Neural cell (in vitro differentiated cells): ENCODE data around the gene ADARB1. TPM values are rescaled to one million over a fixed set of nuclear protein-coding genes. Genes with fewer than 3 reads are reported as not detected.

Source experiments
- H2AFZ ChIP-seq: fragments of 200-600, 300-800 bp; sonication (generic), shearing (Covaris generic); 2 replicates; pipeline ENCODE4 v1.6.0; 2014; ENCODE audit warnings: low read depth, mild to moderate bottlenecking, antibody characterized with exemption, low read length, moderate library complexity
- H3F3A ChIP-seq: fragments of 200-600 bp; shearing (Covaris generic); 2 replicates; pipeline ENCODE4 v1.6.1; 2016; ENCODE audit warnings: mild to moderate bottlenecking, moderate library complexity, mixed read lengths, antibody characterized with exemption, low read length; ENCODE audit not compliant: insufficient read depth, poor library complexity, severe bottlenecking
- H3K27ac ChIP-seq: fragments of 200-600, 300-800 bp; sonication (generic), shearing (Covaris generic); 2 replicates; pipeline ENCODE4 v1.5.1; 2014; ENCODE audit warnings: mild to moderate bottlenecking, low read length, moderate library complexity
- H3K27me3 ChIP-seq: fragments of 300-800, 200-600 bp; sonication (generic), shearing (Covaris generic); 2 replicates; pipeline ENCODE4 v1.6.0; 2014; ENCODE audit warnings: mild to moderate bottlenecking, low read depth, low read length, moderate library complexity; ENCODE audit not compliant: insufficient read depth
- H3K36me3 ChIP-seq: fragments of 300-800, 200-600 bp; sonication (generic), shearing (Covaris generic); 2 replicates; pipeline ENCODE4 v1.5.1; 2014; ENCODE audit warnings: mild to moderate bottlenecking, antibody characterized with exemption, low read length, moderate library complexity; ENCODE audit not compliant: insufficient read depth
- H3K4me2 ChIP-seq: fragments of 300-800, 200-600 bp; sonication (generic), shearing (Covaris generic); 2 replicates; pipeline ENCODE4 v1.6.0; 2014; ENCODE audit warnings: mild to moderate bottlenecking, low read length
- H3K4me3 ChIP-seq: fragments of 300-800, 200-600 bp; sonication (generic), shearing (Covaris generic); 2 replicates; pipeline ENCODE4 v1.5.1; 2014; ENCODE audit warnings: mild to moderate bottlenecking, low read length, moderate library complexity
- H3K79me2 ChIP-seq: fragments of 200-600 bp; shearing (Covaris generic); replicated peaks from 2 replicates; pipeline ENCODE4 v1.6.0; 2014; ENCODE audit warnings: mild to moderate bottlenecking, low read length, moderate library complexity; ENCODE audit not compliant: insufficient read depth
- H3K9ac ChIP-seq: fragments of 300-800, 200-600 bp; sonication (generic), shearing (Covaris generic); 2 replicates; pipeline ENCODE4 v1.6.1; 2016; ENCODE audit warnings: mild to moderate bottlenecking, low read length, mixed read lengths
- H3K9me2 ChIP-seq: fragments of 200-600 bp; shearing (Covaris generic); 2 replicates; pipeline ENCODE4 v1.6.1; 2016; ENCODE audit warnings: mild to moderate bottlenecking, low read length, mixed read lengths; ENCODE audit not compliant: insufficient read depth
- H3K9me3 ChIP-seq: fragments of 200-600, 300-800 bp; sonication (generic), shearing (Covaris generic); 2 replicates; pipeline ENCODE4 v1.6.1; 2016; ENCODE audit warnings: mild to moderate bottlenecking, mixed run types, low read length, moderate library complexity, mixed read lengths
- H4K20me1 ChIP-seq: fragments of 200-600 bp; shearing (Covaris generic); 2 replicates; pipeline ENCODE4 v1.6.1; 2016; ENCODE audit warnings: mild to moderate bottlenecking, mixed run types; ENCODE audit not compliant: insufficient read depth
- EP300 ChIP-seq: fragments of 450-650 bp; conservative IDR thresholded peaks from 2 replicates; pipeline ENCODE4 v1.6.1; 2014; ENCODE audit warnings: antibody characterized with exemption, mild to moderate bottlenecking, moderate library complexity; ENCODE audit not compliant: poor library complexity, severe bottlenecking
- EZH2 ChIP-seq: fragments of 200-600, 300-800 bp; shearing (Covaris generic), sonication (generic); IDR thresholded peaks from 2 replicates; pipeline ENCODE4 v1.6.1; 2014; ENCODE audit warnings: antibody characterized with exemption, low read length, borderline replicate concordance, mild to moderate bottlenecking; ENCODE audit not compliant: insufficient read depth, poor library complexity, severe bottlenecking
- MXI1 ChIP-seq: fragments of 450-650 bp; conservative IDR thresholded peaks from 2 replicates; pipeline ENCODE4 v1.6.1; 2014; ENCODE audit warnings: antibody characterized with exemption, mild to moderate bottlenecking; ENCODE audit not compliant: poor library complexity, severe bottlenecking
- POLR2AphosphoS5 ChIP-seq: IDR thresholded peaks from 2 replicates; pipeline ENCODE4 v1.6.1; 2012
- RAD21 ChIP-seq: fragments of 450-650 bp; conservative IDR thresholded peaks from 2 replicates; pipeline ENCODE4 v1.6.1; 2014; ENCODE audit warnings: antibody characterized with exemption, mild to moderate bottlenecking, moderate library complexity
- SMC3 ChIP-seq: fragments of 450-650 bp; conservative IDR thresholded peaks from 2 replicates; pipeline ENCODE4 v1.6.1; 2014; ENCODE audit warnings: antibody characterized with exemption, mild to moderate bottlenecking, moderate library complexity; ENCODE audit not compliant: poor library complexity
- TAF1 ChIP-seq: IDR thresholded peaks from 2 replicates; pipeline ENCODE4 v1.6.1; 2012; ENCODE audit warnings: low read depth
- polyA plus RNA-seq: library from polyadenylated mRNA; depleted of rRNA; stranded (reverse); fragments of >200 nt; gene quantifications from 2 replicates; pipeline ENCODE4 v1.2.3, GENCODE V29; 2014
- TF ChIP-seq, protein P1 (sequence below): fragments of 450-650 bp; IDR thresholded peaks from 2 replicates; pipeline ENCODE4 v1.5.1; 2014; ENCODE audit warnings: antibody characterized with exemption, mild to moderate bottlenecking, moderate library complexity; ENCODE audit not compliant: poor library complexity, severe bottlenecking
- TF ChIP-seq, protein P2 (sequence below): IDR thresholded peaks from 2 replicates; pipeline ENCODE4 v1.6.1; 2012; ENCODE audit warnings: borderline replicate concordance

Gene ADARB1
- polyA plus RNA-seq, 1 donor from 2014 or later: 8.9 TPM

- Histone ChIP-seq H3K36me3 (no peaks in the 10 kb centered on the region), H4K20me1 (no peaks in the 10 kb centered on the region), H3F3A (no peaks in the 10 kb centered on the region), H3K27ac (no peak overlapping the region), H3K9ac (no peak overlapping the region), H3K4me3 (no peak overlapping the region), H2AFZ (no peak overlapping the region), H3K9me2 (no peaks in the 10 kb centered on the region), H3K79me2 (no peaks in the 10 kb centered on the region), H3K4me2 (no peak overlapping the region), H3K9me3 (no peaks in the 10 kb centered on the region), H3K27me3 (no peaks in the 10 kb centered on the region)
- TF ChIP-seq MXI1 (no peak), TAF1 (no peak), RAD21 (no peak), SMC3 (no peak), POLR2AphosphoS5 (no peak), EZH2 (no peak), EP300 (no peak)
- TF ChIP-seq, protein P1, sequence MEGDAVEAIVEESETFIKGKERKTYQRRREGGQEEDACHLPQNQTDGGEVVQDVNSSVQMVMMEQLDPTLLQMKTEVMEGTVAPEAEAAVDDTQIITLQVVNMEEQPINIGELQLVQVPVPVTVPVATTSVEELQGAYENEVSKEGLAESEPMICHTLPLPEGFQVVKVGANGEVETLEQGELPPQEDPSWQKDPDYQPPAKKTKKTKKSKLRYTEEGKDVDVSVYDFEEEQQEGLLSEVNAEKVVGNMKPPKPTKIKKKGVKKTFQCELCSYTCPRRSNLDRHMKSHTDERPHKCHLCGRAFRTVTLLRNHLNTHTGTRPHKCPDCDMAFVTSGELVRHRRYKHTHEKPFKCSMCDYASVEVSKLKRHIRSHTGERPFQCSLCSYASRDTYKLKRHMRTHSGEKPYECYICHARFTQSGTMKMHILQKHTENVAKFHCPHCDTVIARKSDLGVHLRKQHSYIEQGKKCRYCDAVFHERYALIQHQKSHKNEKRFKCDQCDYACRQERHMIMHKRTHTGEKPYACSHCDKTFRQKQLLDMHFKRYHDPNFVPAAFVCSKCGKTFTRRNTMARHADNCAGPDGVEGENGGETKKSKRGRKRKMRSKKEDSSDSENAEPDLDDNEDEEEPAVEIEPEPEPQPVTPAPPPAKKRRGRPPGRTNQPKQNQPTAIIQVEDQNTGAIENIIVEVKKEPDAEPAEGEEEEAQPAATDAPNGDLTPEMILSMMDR: no peak
- TF ChIP-seq, protein P2, sequence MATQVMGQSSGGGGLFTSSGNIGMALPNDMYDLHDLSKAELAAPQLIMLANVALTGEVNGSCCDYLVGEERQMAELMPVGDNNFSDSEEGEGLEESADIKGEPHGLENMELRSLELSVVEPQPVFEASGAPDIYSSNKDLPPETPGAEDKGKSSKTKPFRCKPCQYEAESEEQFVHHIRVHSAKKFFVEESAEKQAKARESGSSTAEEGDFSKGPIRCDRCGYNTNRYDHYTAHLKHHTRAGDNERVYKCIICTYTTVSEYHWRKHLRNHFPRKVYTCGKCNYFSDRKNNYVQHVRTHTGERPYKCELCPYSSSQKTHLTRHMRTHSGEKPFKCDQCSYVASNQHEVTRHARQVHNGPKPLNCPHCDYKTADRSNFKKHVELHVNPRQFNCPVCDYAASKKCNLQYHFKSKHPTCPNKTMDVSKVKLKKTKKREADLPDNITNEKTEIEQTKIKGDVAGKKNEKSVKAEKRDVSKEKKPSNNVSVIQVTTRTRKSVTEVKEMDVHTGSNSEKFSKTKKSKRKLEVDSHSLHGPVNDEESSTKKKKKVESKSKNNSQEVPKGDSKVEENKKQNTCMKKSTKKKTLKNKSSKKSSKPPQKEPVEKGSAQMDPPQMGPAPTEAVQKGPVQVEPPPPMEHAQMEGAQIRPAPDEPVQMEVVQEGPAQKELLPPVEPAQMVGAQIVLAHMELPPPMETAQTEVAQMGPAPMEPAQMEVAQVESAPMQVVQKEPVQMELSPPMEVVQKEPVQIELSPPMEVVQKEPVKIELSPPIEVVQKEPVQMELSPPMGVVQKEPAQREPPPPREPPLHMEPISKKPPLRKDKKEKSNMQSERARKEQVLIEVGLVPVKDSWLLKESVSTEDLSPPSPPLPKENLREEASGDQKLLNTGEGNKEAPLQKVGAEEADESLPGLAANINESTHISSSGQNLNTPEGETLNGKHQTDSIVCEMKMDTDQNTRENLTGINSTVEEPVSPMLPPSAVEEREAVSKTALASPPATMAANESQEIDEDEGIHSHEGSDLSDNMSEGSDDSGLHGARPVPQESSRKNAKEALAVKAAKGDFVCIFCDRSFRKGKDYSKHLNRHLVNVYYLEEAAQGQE: no peak
Observed at GRCh38 chr21:45250272-45250671, 175.9 kb downstream of the ADARB1 start.

DNA sequence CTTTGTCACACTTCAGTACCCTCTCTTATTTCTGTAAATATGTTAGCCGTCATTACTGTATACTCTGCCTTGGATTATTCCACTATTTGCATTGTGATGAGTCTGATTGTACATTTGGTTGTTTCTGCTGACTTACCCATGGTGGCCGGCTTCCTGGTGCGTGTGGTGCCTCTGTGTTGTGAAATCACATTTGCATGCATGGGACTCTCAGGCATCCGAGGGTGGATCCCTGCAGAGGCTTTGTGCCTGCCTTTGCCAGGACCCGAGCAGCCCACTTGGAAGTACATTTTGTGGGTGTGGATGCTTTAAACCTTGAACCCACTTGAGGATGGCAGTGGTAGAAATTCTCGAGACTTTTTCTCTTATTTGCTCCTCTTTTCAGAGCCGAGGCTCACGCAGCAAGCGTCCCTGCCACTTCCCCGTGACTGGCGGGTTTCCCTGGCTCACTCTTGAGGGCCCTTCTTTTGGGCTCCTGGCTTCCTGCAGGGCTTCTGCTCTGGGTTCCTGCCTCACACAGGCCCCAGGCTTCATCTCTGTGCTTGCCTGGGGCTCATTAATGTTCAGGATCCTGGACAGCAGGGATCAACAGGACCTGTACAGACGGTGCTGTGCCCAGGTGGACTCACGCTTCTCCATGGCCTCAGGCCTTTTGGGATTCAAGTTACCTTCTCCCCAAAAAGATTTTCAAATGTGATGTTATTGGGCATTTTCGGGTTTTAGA lies 176.7 kb downstream of the ADARB1 start:
- no peaks in the 10 kb centered on the region for H3K36me3 ChIP-seq
- H2AFZ ChIP-seq: no peak overlapping the region
- H3F3A ChIP-seq: no peaks in the 10 kb centered on the region
- no peaks in the 10 kb centered on the region for H3K79me2 ChIP-seq
- no peak overlapping the region for H3K4me2 ChIP-seq
- H3K27ac ChIP-seq: no peak overlapping the region
- H3K27me3 ChIP-seq: no peaks in the 10 kb centered on the region
- TF ChIP-seq SMC3 (no peak), EP300 (no peak), EZH2 (no peak), MXI1 (no peak), RAD21 (no peak), TAF1 (no peak), POLR2AphosphoS5 (no peak)
- TF ChIP-seq, protein P2: no peak
- TF ChIP-seq, protein P1: no peak
- no peak overlapping the region for H3K9ac ChIP-seq
- H3K9me2 ChIP-seq: no peaks in the 10 kb centered on the region
- no peak overlapping the region for H3K4me3 ChIP-seq
- H3K9me3 ChIP-seq: no peaks in the 10 kb centered on the region
- no peaks in the 10 kb centered on the region for H4K20me1 ChIP-seq
